Measurements from ENCODE around the gene SPRN.
"Not testable (repeated sequence)": the region's sequence is repeated elsewhere in the genome, so short reads cannot be mapped to it uniquely, and the experiment has no call there.

The SPRN gene

DNA sequence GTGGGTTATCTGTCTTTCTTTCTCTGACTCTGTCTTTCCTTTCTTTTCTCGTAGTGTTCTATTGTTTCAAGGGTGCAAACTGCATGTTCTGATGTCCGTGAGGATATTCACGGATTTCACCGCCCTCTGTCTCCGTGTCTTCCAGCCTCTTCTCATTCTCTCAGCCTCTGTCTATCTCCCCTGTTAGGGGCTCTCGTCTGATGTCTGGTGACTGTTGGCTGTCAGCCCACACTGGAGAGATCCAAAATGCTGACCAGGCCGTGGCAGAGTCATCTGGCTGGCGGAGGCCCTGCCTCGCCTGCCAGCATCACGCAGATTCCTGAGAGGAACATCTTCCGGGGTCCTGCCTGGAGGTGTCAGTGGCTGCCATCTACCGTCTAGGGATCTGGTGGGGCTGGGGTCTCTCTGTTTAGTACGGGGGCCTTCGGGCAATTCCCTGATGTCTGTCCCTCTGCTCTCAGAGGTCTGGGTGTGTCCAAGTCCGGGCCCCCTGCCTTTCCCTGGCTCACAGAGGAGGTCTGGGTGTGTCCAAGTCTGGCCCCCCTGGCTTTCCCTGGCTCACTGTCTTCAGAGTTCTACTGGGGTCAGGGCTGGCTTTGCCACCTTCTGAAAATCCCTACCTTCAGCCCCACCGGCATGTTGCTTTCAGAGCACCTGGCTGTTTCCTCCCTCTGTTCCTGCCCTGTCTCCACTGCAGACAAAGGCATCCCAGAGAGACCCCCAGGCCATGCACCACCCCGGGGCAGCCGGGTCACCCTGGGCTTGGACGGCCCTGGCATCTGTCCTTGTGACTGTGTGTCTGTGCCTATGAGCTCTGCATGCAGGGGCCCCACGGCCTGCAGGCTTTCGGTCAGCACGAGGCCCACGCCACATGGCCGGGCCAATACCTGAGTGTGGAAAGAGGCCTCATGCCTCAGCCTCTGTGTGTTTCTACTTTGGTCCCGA is 15.4 kb upstream of the SPRN start:
- no peak for DNase-seq

DNA sequence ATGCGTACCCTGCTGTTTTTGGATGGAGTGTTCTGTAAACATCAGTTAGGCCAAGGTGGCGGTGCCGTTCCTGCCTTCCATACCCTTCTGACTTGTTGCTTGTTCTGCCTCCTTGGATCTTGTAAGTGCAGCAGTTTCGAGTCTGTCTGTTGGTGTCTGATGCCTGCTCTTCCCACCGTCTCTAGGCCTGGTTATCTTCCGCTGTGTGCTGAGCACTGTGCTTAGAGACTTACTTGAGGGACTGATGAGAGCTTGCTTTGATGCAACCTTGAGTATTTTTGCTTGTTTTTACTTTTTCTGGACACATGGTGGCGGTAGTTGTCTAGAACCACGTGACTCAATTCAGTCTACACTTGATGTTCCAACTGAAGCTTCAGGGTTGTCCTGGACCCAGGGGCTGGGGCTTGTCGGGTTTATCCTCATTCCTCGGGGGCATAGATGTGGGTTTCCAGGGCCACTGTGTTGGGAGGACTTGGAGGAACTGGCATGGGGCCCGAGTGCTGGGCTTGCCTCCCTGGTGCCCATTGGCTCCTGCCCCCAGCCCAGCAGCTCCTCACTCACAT is 14.4 kb upstream of the SPRN start:
- no peak for DNase-seq

DNA sequence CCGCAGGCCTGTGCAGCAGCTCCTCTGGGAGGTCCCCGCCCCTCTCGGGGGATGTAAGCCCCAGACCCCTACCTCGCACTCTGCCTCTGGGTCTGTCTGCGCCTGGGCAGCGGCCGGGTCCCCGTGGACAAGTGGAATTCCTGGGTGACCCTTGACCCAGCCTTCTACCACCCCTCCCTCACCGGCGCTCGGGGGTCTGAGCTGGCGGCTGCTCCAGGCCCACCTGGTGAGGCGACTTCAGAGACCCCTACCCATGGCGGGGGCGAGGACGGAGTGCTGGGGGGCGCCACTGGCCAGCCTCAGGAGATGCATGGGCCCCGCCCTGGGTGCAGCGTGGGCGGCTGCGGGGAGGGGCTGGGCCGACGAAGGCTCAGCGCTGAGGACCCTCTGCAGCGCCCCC is 8.4 kb upstream of the SPRN start:
- DNase-seq: not testable (repeated sequence)

DNA sequence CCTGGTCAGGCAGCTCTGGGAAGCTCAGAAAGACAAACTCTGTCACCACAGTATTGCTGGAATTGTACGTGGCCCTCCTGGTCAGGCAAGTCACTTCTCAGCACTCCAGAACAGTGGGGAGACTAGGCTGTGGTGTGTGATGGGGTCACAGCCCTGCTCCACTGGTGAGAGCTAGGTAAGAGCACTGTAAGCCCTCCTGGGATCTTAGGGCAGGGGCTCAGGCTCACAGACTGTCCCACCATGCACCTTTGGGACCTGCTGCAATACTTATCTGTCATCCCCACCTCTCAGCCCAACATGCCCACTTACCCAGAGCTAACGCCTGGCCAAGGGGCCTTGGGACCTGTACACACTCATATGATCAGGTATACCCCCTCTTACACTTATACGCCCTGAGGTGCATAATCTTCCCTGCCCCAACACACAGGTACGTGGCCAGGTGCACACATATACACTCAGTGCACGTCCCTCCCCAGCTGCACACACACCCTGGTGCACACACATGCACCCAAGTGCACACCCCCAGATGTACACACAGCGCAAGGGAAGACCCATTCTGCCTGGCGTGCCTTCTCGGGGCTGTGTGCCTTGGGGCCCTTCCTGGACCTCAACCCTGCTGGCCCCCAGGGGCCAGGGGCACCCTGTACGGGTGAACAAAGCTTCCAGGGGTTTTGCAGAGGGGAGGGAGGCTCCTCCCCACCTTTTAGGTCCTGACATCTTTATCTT is 7.6 kb upstream of the SPRN start:
- DNase-seq: not testable (repeated sequence)

DNA sequence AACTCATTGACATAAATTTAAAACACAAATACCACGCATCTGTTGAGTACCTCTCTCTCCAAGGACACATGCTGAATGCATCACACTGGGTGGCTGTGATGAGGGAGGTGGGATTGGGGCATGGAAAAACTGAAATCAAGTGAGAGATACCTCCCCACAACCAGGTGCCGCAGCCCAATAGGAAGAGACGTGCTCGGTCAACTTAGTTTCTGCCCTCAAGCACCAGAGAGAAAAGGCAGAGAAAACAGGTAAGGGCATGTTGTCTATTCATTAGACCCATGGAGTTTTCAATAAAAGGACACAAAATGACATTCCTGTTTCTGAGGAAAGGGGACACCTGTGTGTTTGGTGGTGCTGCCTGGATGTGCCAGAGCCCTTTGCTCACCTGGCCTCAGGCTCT is 5.1 kb upstream of the SPRN start:
- DNase-seq: not testable (repeated sequence)

DNA sequence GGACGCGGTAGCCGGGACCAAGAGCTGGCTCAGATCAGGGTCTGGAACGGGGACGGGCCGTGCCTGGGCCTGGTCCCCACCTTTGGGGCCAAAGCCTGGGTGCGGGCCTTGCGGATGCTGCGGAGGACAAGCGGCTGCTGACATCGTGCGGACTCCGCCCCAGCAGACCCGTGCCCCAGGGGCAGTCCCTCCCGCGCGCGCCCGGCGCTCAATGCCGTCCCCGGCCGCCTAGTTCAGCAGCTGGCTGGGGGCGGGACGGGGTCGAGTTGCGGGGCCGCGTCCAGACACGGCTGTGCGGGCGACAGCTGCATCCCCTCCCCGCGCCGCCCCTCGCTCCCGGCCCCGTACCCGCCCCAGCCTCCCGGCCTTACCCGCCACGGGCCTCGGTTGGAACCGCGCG is 323 bp downstream of the SPRN start:
- not testable (repeated sequence) for DNase-seq

DNA sequence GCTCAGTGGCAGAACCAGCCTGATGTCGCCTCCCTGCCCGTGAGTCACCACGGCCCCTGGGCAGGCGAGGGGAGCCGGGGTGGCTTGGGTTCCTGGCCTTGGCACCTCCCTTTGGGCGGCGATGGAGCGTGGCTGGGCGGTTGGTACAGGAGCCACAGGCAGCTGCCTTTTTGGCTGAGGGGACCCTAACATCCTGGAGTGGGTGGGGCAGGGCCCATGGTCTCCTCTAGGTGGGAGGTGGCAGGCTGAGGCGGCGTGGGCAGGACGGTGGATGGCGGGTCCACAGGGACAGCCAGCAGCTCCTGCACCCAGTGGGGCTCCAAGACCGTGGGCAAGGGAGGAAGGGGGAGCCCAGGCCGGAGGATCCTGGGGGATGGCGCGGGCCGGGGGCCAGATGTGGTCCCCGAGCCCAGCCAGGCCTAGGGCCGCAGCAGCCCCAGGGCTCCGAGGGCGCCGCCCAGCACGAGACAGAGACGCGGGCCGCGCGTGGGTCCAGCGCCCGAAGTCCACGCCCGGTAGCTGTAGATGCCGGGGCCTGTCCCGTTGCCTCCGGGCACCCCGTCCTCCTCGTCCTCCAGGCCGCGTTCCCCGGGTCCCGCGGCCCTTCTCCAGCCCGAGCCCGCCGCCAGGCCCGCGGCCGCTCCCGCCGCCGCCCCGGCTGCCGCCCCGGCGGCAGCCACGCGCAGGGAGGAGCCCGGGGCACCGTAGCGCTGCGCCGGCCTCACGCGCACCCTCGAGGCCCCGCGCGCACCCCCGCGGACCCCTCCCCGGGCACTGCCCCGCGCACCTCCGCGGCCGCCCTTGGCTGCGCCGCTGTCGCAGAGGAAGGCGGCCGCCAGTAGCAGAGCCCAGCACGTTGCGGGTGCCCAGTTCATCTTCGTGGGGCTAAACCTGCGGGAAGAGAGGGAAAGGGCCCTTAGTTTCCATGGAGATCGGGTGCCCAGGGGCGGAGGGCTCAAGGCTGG is 1.3 kb downstream of the SPRN start:
- no peak for DNase-seq

DNA sequence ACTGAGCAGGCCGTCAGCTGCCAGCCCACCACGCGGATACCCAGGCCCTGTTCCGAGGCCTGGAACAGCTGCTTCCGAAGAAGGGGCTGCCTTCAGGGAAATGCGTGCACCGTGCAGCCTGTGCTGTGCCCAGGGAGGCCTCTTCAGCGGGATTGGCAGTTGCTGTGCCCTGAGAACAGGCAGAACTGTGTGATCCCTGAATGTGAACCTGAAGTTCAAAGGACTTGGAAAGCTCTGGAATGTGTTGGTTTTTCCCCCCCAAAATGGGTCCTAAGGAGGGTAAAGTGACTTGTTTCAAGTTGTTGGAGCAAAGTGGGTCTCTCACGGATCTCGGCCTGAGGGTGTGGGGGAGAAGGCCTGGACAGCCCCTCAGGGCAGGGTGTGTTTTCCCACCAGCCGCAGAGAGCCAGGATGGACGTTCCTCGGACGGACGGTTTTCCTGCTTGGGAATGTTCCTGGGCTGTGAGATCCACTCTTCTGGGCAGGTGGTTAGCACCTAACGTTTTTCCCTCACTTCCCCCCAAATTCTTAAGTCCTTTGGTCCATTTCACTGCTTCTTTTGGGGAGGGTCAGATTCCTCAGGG is 2.1 kb downstream of the SPRN start:
- DNase-seq: no peak

DNA sequence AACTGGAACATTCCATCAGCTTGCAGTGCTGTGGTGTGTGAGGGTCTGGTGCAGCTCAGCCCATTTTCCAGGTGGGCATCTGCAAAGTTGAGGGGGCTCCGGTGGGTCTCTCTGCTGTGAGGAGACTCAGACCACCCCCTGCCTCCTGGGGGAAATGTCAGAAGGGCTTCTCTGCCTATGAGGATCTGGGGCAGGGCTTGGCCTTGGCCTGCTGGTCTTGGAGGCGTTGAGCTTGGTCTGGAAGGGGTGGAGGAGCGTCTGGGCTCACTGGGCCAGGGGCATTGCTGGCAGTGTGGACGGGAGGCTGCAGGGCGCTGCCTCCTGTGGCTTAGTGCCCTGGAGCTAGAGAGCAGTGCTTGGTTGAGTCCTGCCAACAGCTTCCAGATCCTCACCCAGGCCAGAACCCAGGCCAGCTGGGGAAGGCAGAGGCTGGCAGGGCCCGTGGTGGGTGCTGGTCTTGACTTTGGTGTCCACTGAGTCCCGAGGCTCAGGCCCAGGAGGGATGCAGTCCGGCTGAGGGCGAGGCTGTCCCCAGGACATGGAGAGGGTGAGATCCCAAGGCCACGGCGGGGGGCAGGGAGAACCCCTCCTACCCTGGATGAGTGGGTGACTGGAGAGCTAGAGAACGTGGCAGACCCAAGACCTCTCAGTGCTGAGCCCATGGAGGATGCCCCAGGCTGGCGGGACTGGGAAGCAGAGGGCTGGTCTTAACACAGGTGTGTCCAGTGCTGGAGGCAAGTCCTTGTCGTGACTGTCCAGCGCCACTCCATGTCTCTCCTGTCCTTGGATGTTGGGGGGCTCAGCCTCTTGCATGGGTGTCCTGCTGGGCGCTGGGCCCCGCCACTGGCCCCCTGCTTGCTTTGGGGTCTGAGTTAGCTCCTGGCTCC is 2.8 kb downstream of the SPRN start:
- no peak for DNase-seq

DNA sequence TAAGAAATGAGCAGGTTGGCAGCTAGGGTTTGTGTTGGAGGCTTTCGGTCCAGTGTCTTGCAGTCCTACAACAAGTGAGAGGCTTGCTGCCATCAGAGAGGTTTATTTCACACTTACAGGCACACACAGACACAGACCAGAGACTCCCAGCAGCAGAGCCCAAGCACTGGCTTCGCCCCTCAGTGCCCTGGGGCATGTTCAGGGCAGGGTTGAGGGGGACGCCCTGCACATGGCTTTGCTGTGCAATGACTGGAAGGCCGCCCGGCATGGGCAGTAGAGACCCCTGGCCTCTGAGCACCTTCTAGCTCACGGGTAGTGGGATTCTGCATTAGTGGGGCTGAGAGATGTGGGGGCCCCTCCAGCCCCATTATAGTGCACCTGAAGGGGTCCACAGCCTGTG is 3.8 kb downstream of the SPRN start:
- DNase-seq: no peak

DNA sequence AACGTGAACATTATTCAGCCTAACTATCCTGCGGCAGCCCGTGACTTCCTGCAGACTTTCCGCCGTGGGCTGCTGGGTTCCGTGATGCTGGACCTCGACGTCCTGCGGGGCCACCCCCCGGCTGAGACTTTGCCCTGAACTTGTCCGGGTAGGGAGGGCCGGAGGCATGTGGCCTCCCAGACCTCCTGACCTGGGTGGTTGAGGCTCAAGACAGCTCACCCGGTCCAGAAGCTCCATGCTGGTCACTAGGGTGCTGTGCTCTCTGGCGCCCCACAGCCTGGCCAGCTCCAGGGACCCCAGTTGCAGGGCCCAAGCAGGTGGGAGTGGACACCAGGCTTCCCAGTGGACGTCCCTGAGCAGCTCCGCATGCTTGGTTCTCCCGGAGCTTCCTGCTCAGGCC is 4.4 kb downstream of the SPRN start:
- no peak for DNase-seq

DNA sequence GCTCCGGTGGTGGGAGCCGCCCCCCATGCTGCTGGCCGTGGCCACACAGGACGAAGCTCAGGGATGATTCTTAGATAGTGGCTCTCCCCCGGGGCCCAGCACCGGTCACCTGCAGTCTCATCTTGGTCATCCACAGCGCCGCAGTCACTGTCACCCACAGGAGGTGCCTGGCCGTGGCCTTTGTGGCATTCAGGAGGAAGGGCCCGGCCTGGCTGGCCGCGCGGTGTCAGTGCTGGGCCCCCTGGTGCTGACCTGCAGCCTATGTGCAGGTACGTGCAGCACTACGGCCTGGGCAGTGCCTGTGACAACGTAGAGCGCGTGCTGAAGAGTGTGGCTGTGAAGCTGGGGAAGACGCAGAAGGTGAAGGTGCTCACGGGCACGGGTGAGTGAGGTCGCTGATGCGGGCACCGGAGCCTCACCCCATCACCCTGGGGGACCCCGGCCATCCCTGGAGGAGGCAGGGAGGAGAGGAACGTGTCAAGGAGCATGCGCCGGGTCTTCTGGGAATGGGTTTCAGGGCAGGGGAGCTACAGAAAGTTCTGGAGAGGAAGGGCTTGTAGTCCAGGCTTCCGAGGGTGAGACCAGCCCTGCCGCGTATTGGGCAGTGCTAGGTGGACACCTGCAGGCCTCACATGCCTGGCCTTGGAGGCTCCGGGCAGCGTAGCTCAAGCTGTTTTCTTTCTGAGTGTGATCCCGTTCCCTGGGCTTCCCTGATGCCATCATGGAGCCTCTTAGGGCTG is 5.0 kb downstream of the SPRN start:
- DNase-seq: no peak

DNA sequence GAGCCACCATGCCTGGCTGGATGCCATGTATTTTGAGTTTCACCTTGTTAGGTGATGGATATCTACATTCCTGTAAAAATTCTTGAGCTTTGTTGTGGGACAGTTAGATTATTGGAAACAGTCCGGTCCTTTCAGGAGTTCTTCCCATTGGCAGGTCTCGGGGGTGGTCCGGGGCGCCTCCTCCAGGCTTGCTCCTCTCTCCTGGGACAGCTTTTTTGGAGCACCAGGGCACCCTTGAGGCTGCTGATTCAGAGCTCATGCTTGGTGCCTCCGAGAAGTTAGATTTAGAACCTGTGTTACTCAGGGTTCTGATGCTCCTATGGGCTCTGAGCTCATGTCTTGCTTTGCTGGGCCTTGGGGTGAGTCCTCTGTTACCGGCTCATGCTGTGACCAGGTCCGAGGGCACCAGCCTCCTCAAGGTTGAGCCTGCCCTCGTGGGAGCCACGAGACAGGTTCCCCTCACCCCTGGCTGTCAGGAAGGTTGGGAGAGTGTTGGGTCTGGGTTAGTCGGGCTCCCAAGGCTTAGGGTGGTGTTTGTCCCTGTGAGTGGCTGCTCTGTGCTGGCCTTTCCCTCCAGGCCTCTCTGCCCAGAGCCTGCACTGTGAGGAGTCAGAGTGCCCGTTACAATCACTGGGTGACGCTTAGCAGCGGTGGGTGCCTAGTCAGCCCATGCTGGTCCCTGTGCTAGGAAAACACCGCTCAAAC is 6.0 kb downstream of the SPRN start:
- no peak for DNase-seq

DNA sequence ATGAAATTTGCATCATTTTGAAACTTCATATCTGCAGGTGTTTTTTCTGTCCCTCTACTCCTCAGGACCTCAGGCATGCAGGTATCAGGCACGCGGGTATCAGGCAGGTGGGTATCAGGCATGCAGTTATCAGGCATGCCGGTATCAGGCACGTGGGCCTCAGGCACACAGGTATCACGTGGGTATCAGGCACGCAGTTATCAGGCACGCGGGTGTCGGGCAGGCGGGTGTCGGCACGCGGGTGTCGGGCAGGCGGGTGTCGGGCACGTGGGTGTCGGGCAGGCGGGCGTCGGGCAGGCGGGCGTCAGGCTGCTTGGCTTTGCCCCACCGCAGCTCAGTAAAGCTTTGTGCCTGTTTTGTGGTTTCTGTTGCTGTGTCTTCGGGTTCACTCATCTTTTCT is 8.7 kb downstream of the SPRN start:
- no peak for DNase-seq

DNA sequence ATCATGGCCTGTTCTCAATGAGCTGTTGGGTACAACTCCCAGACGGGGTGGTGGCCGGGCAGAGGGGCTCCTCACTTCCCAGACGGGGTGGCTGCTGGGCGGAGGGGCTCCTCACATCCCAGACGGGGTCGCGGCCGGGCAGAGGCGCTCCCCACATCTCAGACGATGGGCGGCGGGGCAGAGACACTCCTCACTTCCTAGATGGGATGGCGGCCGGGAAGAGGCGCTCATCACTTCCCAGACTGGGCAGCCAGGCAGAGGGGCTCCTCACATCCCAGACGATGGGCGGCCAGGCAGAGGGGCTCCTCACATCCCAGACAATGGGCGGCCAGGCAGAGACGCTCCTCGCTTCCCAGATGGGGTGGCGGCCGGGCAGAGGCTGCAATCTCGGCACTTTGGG is 10.0 kb downstream of the SPRN start:
- not testable (repeated sequence) for DNase-seq

DNA sequence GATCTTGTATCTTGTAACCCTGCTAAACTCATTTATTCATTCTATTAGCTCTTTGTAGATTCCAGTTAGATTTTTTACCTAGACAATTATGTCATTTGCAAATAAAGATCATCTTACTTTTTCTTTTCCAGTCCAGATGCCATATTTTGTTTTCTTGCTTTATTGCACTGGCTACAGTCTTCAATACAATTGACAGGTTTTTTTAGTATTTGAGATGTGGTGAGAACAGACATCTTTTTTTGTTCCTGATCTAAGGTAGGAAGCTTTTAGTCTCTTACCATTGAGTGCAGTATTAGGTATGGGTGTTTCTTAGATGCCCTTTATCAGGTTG is 12.1 kb downstream of the SPRN start:
- no peak for DNase-seq

DNA sequence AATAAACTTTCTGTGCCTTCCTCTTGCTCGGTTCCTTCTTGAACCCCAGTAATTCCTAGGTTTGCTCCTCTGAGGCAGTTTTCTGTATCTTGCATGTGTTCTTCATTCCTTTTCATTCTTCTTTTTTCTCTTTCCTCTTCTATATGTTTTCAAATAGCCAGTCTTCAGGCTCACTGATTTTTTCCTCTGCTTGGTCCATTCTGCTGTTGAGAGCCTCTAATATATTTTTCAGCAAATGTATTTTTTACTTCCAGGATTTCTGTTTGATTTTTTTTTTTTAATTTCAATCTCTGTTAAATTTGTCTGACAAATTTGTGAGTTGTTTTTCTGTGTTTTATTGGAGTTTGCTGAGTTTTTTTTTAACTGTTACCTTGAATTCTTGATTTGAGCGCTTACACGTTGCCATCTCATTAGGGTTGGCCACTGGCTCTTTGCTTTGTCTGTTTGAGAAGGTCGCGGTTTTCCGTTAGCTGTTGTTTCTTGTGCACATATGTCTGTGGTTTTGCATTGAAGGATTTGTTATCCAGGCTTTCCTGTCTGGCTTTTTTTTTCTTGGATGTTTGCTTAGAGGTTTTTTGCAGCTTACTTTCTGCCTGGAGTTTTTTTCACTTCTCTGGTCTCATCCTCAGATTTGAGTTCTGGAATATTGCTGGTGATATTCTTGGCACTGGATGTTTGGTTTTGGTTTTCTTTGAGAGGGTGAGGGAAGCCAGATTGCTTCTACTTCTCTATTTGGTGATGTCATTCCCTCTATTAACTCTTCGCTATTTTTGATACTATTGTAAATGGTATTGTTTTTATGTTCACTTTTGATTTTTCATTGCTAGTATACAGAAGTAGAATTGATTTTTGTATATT is 12.7 kb downstream of the SPRN start:
- DNase-seq: no peak

DNA sequence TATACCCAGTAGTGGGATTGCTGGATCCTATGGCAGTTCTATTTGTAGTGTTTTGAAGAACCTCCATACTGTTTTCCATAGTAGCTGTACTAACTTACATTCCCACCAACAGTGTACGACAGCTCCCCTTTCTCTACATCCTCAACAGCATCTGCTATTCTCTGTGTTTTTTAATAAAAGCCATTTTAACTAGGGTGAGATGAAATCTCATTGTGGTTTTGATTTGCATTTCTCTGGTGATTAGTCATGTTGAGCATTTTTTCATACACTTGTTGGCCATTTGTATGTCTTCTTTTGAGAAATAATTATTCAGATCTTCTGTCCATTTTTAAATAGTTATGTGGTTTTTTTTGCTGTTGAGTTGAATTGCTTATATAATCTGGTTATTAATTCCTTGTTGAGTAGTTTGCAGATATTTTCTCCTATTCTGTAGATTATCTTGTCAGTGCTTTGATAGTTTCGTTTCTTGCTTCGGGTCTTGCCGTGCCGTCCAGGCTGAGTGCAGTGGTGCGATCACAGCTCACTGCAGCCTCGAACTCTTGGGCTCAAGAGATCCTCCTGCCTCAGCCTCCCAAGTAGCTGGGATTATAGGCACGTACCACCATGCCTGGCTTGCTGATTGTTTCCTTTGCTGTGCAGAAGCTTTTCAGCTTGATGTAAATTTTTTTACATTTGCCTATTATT is 18.4 kb downstream of the SPRN start:
- DNase-seq: no peak
